ENCODE measurements around the gene CLDND2. TPM values are rescaled to one million over a fixed set of nuclear protein-coding genes. Genes with fewer than 3 reads are reported as not detected.

Gene CLDND2
- total and polyA plus RNA-seq, 2 of the 8 experiments (the other 6 are each of a cell fraction or from before 2014, with no cell fraction given) = 0.21 to 0.56 TPM

DNA sequence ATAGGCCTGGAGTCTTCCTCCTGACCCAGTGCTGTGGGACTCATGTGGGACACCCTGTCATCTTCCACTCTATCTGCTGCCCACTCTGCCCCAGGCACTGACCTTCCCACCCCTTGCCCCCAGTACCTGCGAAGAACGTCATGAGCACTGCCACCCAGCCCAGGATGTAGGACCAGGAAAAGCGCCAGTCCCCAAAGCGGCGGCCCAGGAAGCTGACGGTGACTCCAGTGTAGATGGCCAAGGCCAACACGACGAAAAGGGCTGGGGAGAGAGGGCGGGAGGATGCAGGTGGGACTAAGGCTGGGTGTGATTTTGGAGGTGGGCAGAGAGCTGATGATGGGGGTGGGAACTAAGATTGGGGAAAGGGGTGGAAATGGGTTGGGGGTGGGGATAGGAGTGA is 11.6 kb upstream of the CLDND2 start:
- no peak for FAIRE-seq
- TF ChIP-seq RFX5 (IDR thresholded peaks at IDR 0.05; ENCODE audit: borderline replicate concordance, low read depth, low read length) (no peak), CREB1 (IDR thresholded peaks at IDR 0.05) (no peak)
- no peaks in the 10 kb centered on the region for H3K4me1 ChIP-seq (replicated peaks in 1 of 4; ENCODE audit: control insufficient read depth in 3 of 4, insufficient read depth in 4 of 4, low read length in 3 of 4)

More for the DNA sequence above, 11.6 kb upstream of the CLDND2 start:
- Histone ChIP-seq H3K18ac (ENCODE audit: extremely low read depth, low read length) (no peak overlapping the region), H2AK5ac (ENCODE audit: low read depth, low read length) (no peak overlapping the region), H3K9ac (replicated peaks in 1 of 4; ENCODE audit: extremely low read depth in 1 of 4, low read depth in 3 of 4, low read length in 3 of 4) (no peak overlapping the region), H3K27ac (ENCODE audit: low read depth, low read length) (no peak overlapping the region), H3K79me2 (ENCODE audit: control insufficient read depth in 1 of 2, insufficient read depth in 2 of 2, low read length in 2 of 2) (no peaks in the 10 kb centered on the region), H3K56ac (replicated peaks; ENCODE audit: insufficient read length, low read depth, low read length) (no peak overlapping the region), H2BK20ac (ENCODE audit: low read length) (no peak overlapping the region), H4K5ac (ENCODE audit: insufficient read length, low read depth, low read length) (no peak overlapping the region), H3K4me3 (ENCODE audit: extremely low read depth in 1 of 4, insufficient read depth in 2 of 4, low read depth in 3 of 4, low read length in 4 of 4) (no peak overlapping the region), H4K91ac (replicated peaks; ENCODE audit: insufficient read length, low read length) (no peak overlapping the region), H3K9me3 (ENCODE audit: insufficient read depth in 2 of 2, low read depth in 1 of 2, low read length in 1 of 2) (peaks cover 7 to 16% of the 10 kb centered on the region in 2 experiments), H4K20me1 (replicated peaks in 1 of 2; ENCODE audit: control insufficient read depth in 1 of 2, insufficient read depth in 2 of 2, low read length in 2 of 2) (no peaks in the 10 kb centered on the region), H2BK120ac (replicated peaks; ENCODE audit: low read depth, low read length) (no peak overlapping the region), H3K27me3 (replicated peaks in 1 of 4; ENCODE audit: control insufficient read depth in 3 of 4, extremely low read depth in 1 of 4, insufficient read depth in 3 of 4, low read length in 3 of 4) (no peaks in the 10 kb centered on the region), H3K23ac (ENCODE audit: insufficient read length) (no peak overlapping the region), H3K23me2 (ENCODE audit: low read depth, low read length) (no peaks in the 10 kb centered on the region), H2BK5ac (ENCODE audit: low read depth, low read length) (no peak overlapping the region), H2AFZ (ENCODE audit: low read length) (no peak overlapping the region), H2BK15ac (ENCODE audit: low read length) (no peak overlapping the region), H3K4me2 (ENCODE audit: insufficient read depth in 1 of 2, low read depth in 2 of 2, low read length in 2 of 2) (no peak overlapping the region), H2BK12ac (ENCODE audit: low read depth, low read length) (no peak overlapping the region), H4K8ac (ENCODE audit: extremely low read depth, insufficient read depth, low read length) (no peak overlapping the region), H3K36me3 (ENCODE audit: control insufficient read depth in 2 of 4, insufficient read depth in 4 of 4, low read length in 3 of 4) (no peaks in the 10 kb centered on the region), H3K14ac (ENCODE audit: insufficient read length) (no peak overlapping the region), H3K79me1 (ENCODE audit: low read depth, low read length) (no peaks in the 10 kb centered on the region), H3K4ac (replicated peaks; ENCODE audit: insufficient read length, low read depth, low read length) (no peak overlapping the region)
- ChIA-PET POLR2A (ENCODE audit: partially characterized antibody) (interaction anchor here (1.5 to 2.3 kb wide), 2 partner anchors 8 to 10 kb away, joined by 5 to 6 read pairs; partner anchors contain the start of genes C19orf84 and NKG7), CTCF (ENCODE audit: partially characterized antibody) (interaction anchor here (1.0 to 1.8 kb wide), 3 partner anchors 14 to 41 kb away, joined by 3 to 4 read pairs (median 4); partner anchors contain the start of gene SIGLEC10)
- DNase-seq (ENCODE audit: low read depth in 1 of 2, low spot score in 2 of 2) = no peak
- WGBS, 2 experiments (ENCODE audit: extremely low coverage in 1 of 2, insufficient coverage in 1 of 2, insufficient read length in 1 of 2, insufficient replicate concordance in 2 of 2, low coverage in 1 of 2, low lambda C conversion rate in 2 of 2, missing lambda C conversion rate in 1 of 2) = 93% methylated on average over 9 of the region's 9 CpGs; no CpG with 5 or more reads in 1 of the 2 experiments

All from H1 (cell line).